GM18505 (cell line): ENCODE results near the gene RALGAPA1.
"Not testable (repeated sequence)": the region's sequence is repeated elsewhere in the genome, so short reads cannot be mapped to it uniquely, and the experiment has no call there.

Experiments used
- ATAC-seq: cut with Tn5 transposase; IDR thresholded peaks from one replicate; pipeline ENCODE4 v1.9.1; 2021; ENCODE audit not compliant: unreplicated experiment
- POLR2A ChIP-seq: IDR thresholded peaks from 4 replicates; pipeline ENCODE4 v1.6.1; 2011; ENCODE audit warnings: borderline replicate concordance; ENCODE audit not compliant: insufficient read depth, insufficient read length; ENCODE audit errors: extremely low read depth

The RALGAPA1 gene

DNA sequence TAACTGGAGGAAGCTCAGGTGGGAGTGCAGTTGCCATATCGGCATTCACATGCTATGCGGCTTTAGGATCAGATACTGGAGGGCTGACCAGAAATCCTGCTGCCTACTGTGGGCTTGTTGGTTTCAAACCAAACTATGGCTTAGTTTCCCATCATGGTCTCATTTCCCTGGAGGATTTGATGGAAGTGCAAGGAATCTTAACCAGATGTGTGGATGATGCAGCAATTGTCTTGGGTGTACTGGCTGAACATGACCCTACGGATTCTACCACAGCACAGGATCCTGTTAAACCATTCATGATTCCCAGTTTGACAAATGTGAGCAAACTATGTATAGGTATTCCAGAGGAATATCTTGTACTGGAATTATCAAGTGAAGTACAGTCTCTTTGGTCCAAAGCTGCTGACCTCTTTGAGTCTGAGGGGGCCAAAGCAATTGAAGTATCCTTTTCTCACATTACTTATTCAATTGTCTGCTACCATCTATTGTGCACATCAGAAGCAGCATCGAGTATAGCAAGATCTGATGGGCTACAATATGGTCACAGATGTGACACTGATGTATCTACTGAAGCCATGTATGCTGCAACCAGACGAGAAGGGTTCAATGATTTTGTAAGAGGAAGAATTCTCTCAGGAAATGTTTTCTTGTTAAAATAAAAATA, 42.9 kb downstream of the RALGAPA1 start:
- ATAC-seq: no peak
- TF ChIP-seq POLR2A: no peak

DNA sequence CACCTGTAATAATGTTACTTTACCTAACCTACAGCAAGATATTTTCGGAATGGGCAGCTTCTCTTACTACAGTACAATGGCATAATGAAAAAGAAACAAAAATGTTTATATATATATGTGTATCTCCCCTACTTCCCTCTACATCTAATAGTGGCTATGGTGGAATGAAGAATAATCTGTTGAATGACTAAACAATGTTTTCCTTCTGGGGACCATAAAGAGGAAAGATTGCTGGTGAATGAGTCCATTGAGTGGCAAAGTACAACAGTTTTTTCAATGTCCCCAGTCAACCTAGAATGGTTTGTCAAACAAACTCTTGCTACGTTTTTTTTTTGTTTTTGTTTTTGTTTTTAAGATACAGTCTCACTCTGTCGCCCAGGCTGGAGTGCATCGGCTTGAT, 47.2 kb downstream of the RALGAPA1 start:
- TF ChIP-seq POLR2A: no peak
- no peak for ATAC-seq

DNA sequence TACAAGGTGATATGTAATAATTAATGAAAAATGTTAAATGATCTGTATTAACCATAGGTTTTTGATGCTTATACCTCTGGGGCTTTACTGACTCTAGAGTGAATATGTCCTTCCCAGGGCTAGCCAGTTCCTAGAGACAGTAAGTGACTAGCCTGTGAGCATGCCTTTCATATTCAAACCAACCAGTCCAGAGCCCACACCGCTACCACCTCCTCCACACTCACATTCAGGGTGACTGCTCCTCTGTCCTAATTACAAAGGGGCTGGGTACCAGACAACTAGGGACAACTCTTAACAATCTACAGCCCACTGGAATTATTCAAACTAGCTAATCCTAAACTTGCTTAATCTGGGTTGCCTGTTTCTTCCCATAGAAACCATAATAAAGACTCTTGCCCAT, 49.0 kb downstream of the RALGAPA1 start:
- TF ChIP-seq POLR2A: no peak
- no peak for ATAC-seq

DNA sequence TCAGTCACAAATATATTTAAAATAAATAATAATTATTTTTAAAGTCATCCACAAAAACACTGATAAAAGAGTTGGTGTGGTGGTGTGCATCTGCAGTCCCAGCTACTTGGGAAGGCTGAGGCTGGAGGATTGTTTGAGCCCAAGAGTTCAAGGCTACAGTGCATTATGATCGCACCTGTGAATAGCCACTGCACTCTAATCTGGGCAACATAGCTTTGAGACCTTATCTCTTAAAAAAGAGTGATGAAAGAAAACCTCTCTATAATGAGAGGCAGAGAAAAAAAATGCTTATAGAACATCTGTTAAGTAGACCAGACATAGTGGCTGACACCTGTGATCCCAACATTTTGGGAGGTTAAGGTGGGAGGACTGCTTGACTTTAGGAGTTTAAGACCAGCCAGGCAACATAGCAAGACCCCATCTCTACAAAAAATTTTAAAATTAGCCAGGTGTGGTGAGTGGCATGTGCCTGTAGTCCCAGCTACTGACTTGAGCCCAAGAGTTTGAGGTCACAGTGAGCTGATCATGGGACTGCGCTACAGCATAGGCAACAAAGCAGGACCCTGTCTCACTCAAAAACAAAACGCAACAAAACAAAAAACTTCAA, 50.5 kb downstream of the RALGAPA1 start:
- ATAC-seq: no peak
- TF ChIP-seq POLR2A: no peak

DNA sequence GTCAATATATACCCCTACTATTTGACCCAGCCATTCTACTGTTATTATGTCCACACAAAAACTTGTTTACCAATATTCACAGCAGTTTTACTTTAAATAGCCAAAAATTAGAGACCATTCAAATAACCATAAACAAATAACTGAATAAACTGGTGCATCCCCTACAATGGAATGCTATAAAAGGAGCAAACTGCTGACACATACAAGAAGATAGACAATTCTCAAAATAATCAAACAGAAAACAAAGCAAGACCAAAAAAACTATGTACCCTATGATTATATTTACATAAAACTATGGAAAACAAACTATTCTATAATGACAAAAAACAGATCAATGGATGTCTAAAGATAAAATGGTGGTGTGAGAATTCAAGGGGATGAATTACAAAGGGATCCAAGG, 54.4 kb downstream of the RALGAPA1 start:
- TF ChIP-seq POLR2A: no peak
- ATAC-seq: no peak

DNA sequence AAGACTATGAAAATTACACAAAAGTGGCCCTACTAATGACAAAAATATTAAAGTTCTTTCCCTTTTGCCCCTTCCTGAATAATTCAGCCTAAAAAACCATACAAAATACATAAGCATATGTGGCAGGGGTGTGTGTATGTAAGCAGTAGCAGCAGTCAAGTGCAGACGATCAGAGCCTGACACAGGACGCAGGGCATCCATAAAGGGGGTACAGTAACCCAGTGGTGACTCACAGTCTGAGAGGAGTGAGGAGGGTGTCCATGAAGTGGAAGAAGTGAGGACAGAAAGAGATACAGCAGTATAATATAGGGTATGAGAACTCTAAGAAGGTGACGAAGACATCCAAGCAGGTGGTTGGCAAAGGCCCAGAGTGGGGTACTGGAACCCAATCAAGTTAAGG, 56.7 kb downstream of the RALGAPA1 start:
- no peak for TF ChIP-seq POLR2A
- ATAC-seq: no peak

DNA sequence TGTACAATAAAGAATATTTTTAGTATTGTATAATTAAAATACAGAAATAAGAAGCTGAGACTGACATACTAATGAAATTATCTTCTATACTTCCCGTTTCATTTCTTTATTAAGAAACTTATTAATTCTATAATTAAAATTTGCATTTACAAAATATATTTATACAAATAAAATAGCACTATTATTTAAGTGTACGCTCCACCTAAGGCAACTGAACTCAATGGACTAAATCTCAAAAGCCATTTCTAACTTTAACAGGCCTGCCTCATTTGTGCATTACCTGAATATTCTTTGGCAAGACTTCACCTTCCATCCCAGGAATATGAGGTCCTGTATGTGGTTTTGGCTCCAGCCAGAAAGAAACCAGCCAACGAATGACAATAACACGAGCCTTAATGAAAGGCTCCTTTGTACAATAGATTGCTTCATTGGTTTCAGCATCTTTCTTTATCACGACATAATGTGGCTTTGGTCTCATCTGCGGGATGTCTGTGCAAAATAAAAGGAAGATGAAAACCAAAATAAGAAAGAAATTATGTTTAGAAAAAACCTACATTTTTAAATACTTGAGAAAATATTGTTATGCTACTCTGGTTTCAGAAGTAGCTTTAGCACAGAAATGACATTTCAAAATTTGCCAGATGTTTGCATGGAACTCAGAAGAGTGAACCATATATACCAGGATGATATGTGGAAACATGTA, 58.7 kb downstream of the RALGAPA1 start:
- no peak for TF ChIP-seq POLR2A
- ATAC-seq: no peak

DNA sequence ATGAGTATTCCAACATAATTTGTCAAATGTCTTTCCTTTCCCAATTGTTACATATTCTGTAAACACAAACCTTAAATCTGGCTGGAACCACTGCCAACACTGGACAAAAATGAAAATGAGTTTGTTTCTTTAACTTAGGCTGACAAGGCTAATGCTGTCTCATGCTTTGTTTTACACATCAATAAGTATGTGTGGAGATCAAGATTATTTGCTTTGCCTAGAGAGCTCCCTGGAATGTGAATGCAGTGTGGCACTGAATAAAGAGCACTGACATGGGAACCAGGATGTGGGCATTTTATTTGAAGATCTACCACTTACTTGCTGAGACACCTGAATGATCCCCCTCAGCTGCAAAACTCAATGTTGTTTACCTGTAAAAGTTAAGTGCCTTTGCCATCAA, 61.7 kb downstream of the RALGAPA1 start:
- ATAC-seq: no peak
- TF ChIP-seq POLR2A: no peak

DNA sequence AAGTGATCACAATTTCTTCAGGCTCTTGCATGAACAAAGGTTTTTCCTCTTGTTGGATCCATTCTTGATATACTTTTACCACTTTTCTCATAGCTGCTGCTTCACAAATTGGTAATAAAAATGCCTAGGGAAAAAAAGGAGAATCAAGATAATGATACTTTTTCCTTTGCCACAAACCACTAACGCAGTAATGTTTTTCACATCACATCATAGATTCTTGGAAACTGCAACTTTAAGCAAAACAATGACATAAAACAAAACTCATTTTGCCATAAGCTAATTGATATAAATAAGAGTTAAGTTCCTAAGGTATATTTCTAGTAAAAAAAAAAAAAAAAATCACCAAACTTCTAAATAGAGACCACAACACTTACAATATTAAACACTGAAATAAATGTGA, 66.7 kb downstream of the RALGAPA1 start:
- ATAC-seq: no peak
- TF ChIP-seq POLR2A: no peak

DNA sequence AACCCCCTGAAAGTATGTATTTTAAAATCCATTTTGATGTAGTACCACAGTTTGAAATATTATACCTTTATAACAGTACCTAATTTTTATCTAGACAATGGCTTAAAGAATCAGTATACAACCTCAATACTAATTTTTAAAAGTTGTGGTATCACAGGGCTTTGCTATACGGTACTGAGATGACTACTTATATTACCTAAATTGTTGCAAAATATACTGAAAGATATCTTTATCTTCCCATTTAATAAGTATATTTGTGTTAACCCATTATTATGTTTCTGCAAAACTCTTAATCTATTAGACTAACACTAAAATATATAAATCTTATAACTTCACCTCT, 67.1 kb downstream of the RALGAPA1 start:
- TF ChIP-seq POLR2A: no peak
- ATAC-seq: no peak

DNA sequence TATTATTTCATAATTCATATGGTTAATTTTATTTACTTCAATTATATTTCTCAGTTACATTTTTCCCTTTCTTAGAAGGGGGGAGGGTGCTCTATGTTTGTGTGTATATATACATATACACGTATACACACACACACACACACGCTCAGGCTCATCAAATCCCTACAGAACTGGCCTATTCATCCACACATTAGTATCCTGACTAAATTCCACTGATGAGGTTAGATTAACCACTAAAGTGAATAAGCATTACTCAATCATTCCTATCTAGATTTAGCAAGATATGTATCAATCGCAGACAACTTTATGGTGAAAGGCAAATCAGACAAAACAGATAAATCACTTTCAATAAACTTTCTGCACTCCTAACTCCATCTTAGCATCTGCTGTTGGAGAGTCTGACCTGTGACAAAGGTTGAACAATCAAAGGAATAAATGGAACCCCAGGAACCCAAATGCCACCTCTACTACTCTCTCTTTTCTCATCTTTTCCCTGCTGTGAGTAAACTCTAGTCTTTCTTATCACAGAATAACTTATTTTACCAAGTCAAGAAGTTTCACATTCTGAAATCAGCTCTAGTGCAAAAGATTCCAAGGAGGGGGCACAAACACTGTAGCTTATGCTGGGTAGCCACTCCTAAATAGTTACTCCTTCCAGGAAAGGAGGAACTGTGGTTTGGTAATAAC, 67.6 kb downstream of the RALGAPA1 start:
- no peak for TF ChIP-seq POLR2A
- ATAC-seq: no peak

DNA sequence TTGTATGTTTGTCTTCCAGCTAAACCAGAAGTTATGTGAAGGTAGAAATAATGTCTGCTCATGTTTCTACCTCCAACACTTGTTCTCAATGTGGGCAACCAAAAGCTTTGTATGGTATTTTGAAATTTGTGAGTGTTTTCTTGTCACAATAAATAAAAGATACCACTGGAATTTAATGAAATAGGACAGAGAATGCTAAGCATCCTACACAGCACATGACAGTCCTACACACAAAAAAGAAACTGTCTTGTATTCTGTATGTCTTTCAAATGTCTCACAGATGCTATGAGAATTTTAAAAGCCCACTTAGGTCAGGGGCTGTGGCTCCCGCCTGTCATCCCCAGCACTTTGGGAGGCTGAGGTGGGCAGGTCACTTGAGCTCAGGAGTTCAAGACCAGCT, 68.9 kb downstream of the RALGAPA1 start:
- no peak for ATAC-seq
- no peak for TF ChIP-seq POLR2A

DNA sequence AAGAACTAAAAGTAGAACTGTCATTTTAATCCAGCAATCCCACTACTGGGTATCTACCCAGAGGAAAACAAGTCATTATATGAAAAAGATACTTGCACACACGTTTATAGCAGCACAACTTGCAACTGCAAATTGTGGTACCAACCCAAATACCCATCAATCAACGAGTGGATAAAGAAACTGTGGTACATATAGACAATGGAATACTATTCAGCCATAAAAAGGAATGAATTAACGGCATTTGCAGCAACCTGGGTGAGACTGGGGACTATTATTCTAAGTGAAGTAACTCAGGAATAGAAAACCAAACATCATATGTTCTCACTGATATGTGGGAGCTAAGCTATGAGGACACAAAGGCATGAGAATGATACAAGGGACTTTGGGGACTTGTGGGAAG, 73.9 kb downstream of the RALGAPA1 start:
- not testable (repeated sequence) for ATAC-seq

DNA sequence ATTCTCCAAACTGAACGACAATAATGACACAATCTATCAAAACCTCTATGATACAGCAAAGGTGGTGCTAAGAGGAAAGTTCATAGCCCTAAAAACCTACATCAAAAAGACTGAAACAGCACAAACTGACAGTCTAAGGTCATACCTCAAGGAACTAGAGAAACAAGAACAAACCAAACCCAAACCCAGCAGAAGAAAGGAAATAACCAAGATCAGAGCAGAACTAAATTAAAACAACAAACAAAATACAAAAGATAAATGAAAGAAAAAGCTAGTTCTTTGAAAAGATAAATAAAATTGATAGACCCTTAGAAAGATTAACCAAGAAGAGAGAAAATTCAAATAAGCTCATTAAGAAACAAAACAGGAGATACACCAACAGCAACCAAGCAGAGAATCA, 75.6 kb downstream of the RALGAPA1 start:
- not testable (repeated sequence) for ATAC-seq

DNA sequence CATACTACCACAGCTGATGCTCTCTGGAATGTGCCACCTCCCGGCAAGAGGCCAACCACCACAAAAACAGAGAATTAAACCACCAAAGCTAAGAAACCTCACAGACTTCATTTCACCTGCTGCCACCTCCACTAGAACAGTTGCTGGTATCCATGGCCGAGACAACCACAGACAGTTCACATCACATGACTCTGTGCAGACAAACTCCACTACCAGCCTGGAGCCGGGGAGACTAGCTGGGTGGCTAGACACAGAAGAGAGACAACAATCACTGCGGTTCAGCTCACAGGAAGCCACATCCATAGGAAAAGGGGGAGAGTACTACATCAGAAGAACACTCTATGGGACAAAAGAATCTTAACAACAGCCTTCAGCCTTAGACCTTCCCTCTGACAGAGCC, 78.2 kb downstream of the RALGAPA1 start:
- no peak for ATAC-seq
- TF ChIP-seq POLR2A: no peak

DNA sequence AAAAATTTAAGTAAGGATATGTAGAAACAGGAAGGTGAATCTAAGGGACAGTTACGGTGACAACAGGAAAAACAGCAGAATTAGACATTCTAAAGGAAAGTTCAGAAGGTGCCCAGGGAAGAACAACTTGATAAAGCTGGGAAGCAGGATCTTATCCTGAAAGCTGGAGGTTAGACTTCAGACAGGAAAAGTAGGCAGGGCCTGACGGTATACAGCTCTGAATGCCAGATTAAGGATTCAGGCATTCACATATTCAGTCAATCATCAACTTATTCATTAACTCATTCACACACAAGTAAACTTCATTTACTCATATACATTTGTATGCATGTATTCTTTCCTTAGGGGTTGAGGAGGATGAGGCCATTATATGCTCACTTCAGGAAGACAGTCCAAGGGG, 81.3 kb downstream of the RALGAPA1 start:
- TF ChIP-seq POLR2A: no peak
- no peak for ATAC-seq
